ENCODE data around the gene GP1BB. TPM values are rescaled to one million over a fixed set of nuclear protein-coding genes. Genes with fewer than 3 reads are reported as not detected.

Gene GP1BB
- total and polyA plus RNA-seq, 2 donors (not counting 3 experiments of a cell fraction or from before 2014, with no cell fraction given): 1.7 to 6.2 TPM

GRCh38 chr22:19722178-19722981 lies 959 bp upstream of the GP1BB start:
- dilution Hi-C loops (cut with MboI; ENCODE audit: extremely low pct_ligation_motif_present, low sequenced_read_pairs): no loop called here
- DNase-seq (ENCODE audit: low read depth, low spot score): no peak

More at GRCh38 chr22:19722178-19722981, 959 bp upstream of the GP1BB start:
- POLR2A ChIA-PET: no interaction called here
- H3K27me3 ChIP-seq (ENCODE audit: control insufficient read depth in 2 of 2, insufficient read depth in 2 of 2, low read length in 2 of 2): peaks cover 0 to 2% of the 10 kb centered on the region in 2 experiments
- TF ChIP-seq CTCF (IDR thresholded peaks at IDR 0.05; ENCODE audit: extremely low read depth in 1 of 2, insufficient read depth in 1 of 2, low read depth in 1 of 2, low read length in 2 of 2) (no peak), POLR2AphosphoS5 (IDR thresholded peaks at IDR 0.05; ENCODE audit: insufficient read depth, low read depth, low read length) (no peak), POLR2A (IDR thresholded peaks at IDR 0.05; ENCODE audit: low read depth, low read length) (no peak), JUN (IDR thresholded peaks at IDR 0.05; ENCODE audit: borderline replicate concordance, insufficient read depth, insufficient read length, low read depth) (no peak), EZH2 (IDR thresholded peaks at IDR 0.05; ENCODE audit: borderline replicate concordance, low read depth, low read length, severe bottlenecking) (no peak), GATA2 (IDR thresholded peaks at IDR 0.05; ENCODE audit: insufficient read depth, insufficient read length, low read depth, low read length) (no peak), MYC (IDR thresholded peaks at IDR 0.05; ENCODE audit: low read depth, low read length) (no peak), MAX (IDR thresholded peaks at IDR 0.05; ENCODE audit: insufficient read depth, insufficient read length) (no peak), FOS (IDR thresholded peaks at IDR 0.05; ENCODE audit: borderline replicate concordance, insufficient read depth, low read length) (no peak)
- H2AFZ ChIP-seq (ENCODE audit: low read depth, low read length): no peak overlapping the region
- no peak overlapping the region for H3K4me3 ChIP-seq (replicated peaks in 1 of 3; ENCODE audit: insufficient read depth in 1 of 3, low read depth in 1 of 3, low read length in 3 of 3)
- no peak overlapping the region for H3K9ac ChIP-seq (replicated peaks; ENCODE audit: extremely low read depth, insufficient read depth, low read length)
- H4K20me1 ChIP-seq (replicated peaks; ENCODE audit: control insufficient read depth, extremely low read depth, insufficient read depth, low read length): no peaks in the 10 kb centered on the region
- H3K79me2 ChIP-seq (ENCODE audit: control insufficient read depth, insufficient read depth, low read length): no peaks in the 10 kb centered on the region
- BruUV-seq (replicated peaks): TSS peak; percentile 34
- H3K9me3 ChIP-seq (replicated peaks; ENCODE audit: control insufficient read depth, insufficient read depth, low read length): no peaks in the 10 kb centered on the region
- intact Hi-C loops (cut with micrococcal nuclease): no loop called here
- no peak for FAIRE-seq
- H3K36me3 ChIP-seq (ENCODE audit: control insufficient read depth in 2 of 2, extremely low read depth in 1 of 2, insufficient read depth in 2 of 2, low read length in 2 of 2): peaks cover 0 to 14% of the 10 kb centered on the region in 2 experiments
- H3K9me1 ChIP-seq (replicated peaks; ENCODE audit: control insufficient read depth, extremely low read depth, insufficient read depth, low read length): no peaks in the 10 kb centered on the region
- H3K27ac ChIP-seq (ENCODE audit: insufficient read depth, low read depth, low read length): no peak overlapping the region
- CTCF ChIA-PET: no interaction called here
- H3K4me2 ChIP-seq (ENCODE audit: insufficient read depth, low read length): no peak overlapping the region
- peaks cover 9% of the 10 kb centered on the region for H3K4me1 ChIP-seq (ENCODE audit: control insufficient read depth, extremely low read depth, insufficient read depth, low read length)

Measured in endothelial cell of umbilical vein (primary cell).